WERI-Rb-1 (cell line): ENCODE data around the gene PAFAH2.

Source experiments
- DNase-seq: peaks from one replicate; pipeline ENCODE4 v3.0.0-alpha.2; 2020
- H3K27ac ChIP-seq: fragments of 250-450 bp; sonication (Bioruptor Pico); 2 replicates; pipeline ENCODE4 v1.5.1; 2020; ENCODE audit warnings: mild to moderate bottlenecking, moderate library complexity
- H3K27me3 ChIP-seq: fragments of 250-450 bp; sonication (Bioruptor Pico); 2 replicates; pipeline ENCODE4 v1.5.1; 2021; ENCODE audit warnings: mild to moderate bottlenecking, low read depth, moderate library complexity; ENCODE audit not compliant: insufficient read depth, severe bottlenecking
- H3K36me3 ChIP-seq: fragments of 250-450 bp; sonication (Bioruptor Pico); 2 replicates; pipeline ENCODE4 v1.5.1; 2020; ENCODE audit warnings: mild to moderate bottlenecking, moderate library complexity
- H3K4me3 ChIP-seq: 2 replicates; pipeline ENCODE4 v1.5.1; 2011; ENCODE audit warnings: low read depth, mild to moderate bottlenecking, control low read depth, low read length
- H3K9me3 ChIP-seq: fragments of 250-450 bp; sonication (Bioruptor Pico); 2 replicates; pipeline ENCODE4 v1.5.1; 2021; ENCODE audit warnings: mild to moderate bottlenecking, moderate library complexity; ENCODE audit not compliant: severe bottlenecking
- TF ChIP-seq, protein P1 (sequence below): IDR thresholded peaks from 2 replicates; pipeline ENCODE4 v1.5.1; 2011; ENCODE audit warnings: low read depth, mild to moderate bottlenecking, control low read depth, inconsistent platforms, low read length

PAFAH2 gene

DNA sequence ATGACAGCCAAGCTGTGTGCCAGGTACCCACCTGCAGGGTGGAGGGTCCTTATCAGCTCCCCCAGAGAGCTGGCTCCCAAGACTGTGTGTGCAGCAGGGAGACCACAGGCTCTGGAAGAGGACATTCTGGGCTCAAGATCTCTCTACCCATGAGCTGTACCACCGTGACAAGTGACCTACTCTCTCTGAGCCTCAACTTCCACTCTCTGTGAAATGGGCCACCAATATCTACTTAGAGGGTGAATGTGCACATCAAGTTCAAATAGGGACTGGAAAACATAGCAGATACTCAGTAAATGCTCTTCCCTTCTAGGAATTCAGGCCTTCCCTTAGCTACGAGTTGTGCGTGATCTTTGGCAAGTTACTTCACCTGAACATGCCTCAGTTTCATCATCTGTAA lies 46.6 kb upstream of the PAFAH2 start:
- DNase-seq: no peak
- H3K27me3 ChIP-seq: no peaks in the 10 kb centered on the region
- TF ChIP-seq, protein P1, sequence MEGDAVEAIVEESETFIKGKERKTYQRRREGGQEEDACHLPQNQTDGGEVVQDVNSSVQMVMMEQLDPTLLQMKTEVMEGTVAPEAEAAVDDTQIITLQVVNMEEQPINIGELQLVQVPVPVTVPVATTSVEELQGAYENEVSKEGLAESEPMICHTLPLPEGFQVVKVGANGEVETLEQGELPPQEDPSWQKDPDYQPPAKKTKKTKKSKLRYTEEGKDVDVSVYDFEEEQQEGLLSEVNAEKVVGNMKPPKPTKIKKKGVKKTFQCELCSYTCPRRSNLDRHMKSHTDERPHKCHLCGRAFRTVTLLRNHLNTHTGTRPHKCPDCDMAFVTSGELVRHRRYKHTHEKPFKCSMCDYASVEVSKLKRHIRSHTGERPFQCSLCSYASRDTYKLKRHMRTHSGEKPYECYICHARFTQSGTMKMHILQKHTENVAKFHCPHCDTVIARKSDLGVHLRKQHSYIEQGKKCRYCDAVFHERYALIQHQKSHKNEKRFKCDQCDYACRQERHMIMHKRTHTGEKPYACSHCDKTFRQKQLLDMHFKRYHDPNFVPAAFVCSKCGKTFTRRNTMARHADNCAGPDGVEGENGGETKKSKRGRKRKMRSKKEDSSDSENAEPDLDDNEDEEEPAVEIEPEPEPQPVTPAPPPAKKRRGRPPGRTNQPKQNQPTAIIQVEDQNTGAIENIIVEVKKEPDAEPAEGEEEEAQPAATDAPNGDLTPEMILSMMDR: no peak

DNA sequence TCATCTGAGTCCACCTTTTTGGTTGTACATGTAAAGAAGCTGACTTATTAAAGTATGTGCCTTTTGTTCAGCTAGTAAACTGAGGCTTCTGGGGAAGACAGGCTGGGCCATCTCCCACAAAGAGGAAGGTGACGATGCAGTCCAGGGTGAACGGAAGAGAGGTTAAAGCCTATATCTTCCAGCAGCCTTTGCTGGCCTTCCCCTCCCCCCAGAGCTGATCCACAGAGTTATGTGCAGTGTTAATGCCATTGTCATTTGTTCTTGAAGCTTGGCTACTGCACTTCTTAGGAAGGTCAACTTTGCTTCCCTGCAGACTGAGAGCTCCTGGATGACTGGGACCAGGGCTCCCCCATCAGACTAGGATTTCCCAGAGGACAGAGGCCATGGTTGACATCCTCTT lies 45.9 kb upstream of the PAFAH2 start:
- Histone ChIP-seq H3K27me3 (no peaks in the 10 kb centered on the region), H3K36me3 (no peaks in the 10 kb centered on the region), H3K4me3 (no peak overlapping the region), H3K9me3 (no peaks in the 10 kb centered on the region), H3K27ac (no peak overlapping the region)
- TF ChIP-seq, protein P1: no peak
- peak; percentile 39 for DNase-seq

More for the DNA sequence above, 46.6 kb upstream of the PAFAH2 start:
- Histone ChIP-seq H3K36me3 (no peaks in the 10 kb centered on the region), H3K4me3 (no peak overlapping the region), H3K9me3 (no peaks in the 10 kb centered on the region), H3K27ac (no peak overlapping the region)

DNA sequence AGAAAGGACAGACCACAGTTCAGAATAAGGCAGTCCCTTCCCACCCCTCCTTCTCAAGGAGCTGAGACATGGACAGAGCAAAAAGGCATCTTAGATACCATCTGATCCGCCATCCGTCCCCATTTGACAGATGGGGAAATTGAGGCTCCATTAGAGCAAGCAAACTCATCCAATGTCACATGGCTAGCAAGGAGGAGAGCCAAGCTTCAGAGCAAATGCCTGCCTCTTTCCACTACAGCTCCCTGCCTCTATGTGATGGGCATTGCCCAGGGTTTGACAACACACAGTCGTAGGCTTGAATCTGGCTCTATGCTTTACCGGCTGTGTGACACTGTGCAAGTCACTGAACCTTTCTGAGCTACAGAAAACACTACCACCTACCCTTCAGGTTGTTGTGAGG lies 44.1 kb upstream of the PAFAH2 start:
- Histone ChIP-seq H3K27me3 (no peaks in the 10 kb centered on the region), H3K9me3 (no peaks in the 10 kb centered on the region), H3K27ac (no peak overlapping the region), H3K4me3 (no peak overlapping the region), H3K36me3 (no peaks in the 10 kb centered on the region)
- DNase-seq: no peak
- TF ChIP-seq, protein P1: no peak

DNA sequence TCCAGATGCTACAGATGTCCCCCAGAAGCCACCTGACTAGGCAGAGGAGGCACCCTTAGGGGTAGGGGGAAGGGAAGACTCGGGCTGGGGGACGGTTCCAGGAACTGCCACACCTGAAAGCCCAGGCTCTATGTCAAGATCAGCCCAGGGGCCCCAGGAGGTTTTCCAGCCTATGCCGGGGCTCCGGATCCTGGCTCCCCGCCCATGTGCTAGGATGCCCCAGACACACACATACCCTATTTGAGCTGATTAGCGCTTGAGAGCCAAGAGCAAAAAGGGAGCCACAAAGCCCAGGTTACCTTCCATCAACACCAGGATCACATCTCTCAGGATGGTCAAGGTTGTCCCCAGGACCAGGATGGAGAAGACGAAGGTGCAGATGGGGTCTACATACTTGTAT lies 43.5 kb upstream of the PAFAH2 start:
- Histone ChIP-seq H3K9me3 (no peaks in the 10 kb centered on the region), H3K4me3 (no peak overlapping the region), H3K36me3 (no peaks in the 10 kb centered on the region), H3K27me3 (no peaks in the 10 kb centered on the region), H3K27ac (no peak overlapping the region)
- no peak for DNase-seq
- TF ChIP-seq, protein P1: no peak

DNA sequence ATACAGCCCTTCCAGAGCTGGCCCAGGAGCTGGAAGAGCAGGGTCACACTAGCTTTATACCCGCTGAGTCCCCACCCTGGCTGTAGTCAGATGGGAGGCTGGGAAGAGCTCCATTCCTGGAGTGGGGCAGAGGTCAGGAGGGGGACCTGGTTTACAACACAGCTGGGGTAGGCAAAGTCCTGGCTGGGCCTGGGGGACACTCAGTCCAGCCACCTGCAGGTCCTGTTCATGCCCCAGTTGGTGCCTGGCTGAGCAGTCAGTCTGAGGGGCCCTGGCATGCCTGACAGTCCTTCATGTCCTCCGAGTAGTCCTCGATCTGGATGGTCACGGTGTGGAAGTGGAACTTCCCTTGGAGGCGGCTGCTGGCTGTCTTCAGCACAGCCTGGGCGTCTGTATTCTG lies 41.0 kb upstream of the PAFAH2 start:
- no peaks in the 10 kb centered on the region for H3K27me3 ChIP-seq
- no peaks in the 10 kb centered on the region for H3K9me3 ChIP-seq
- no peak for DNase-seq
- no peak overlapping the region for H3K4me3 ChIP-seq
- no peaks in the 10 kb centered on the region for H3K36me3 ChIP-seq
- TF ChIP-seq, protein P1: no peak
- H3K27ac ChIP-seq: no peak overlapping the region

DNA sequence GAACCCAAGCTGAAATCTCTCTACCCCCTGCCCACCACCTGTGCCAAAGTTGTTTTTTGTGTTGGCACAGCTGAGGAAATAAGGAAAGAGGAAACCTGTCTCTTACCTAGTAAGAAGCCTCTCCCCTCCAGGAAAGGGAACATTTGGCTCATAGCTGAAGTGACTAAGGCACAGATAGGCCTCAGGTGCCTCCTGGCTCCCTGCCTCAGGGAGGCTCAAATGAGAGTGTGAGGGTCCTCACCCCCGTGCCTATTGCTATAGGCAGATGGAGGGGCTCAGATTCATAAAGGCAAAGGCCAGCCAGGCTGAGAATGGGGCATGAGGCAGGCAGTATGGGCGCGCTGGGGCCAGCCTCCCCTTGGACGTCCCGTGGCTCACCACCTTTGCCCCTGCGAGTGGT lies 40.6 kb upstream of the PAFAH2 start:
- no peaks in the 10 kb centered on the region for H3K36me3 ChIP-seq
- H3K9me3 ChIP-seq: no peaks in the 10 kb centered on the region
- DNase-seq: no peak
- H3K4me3 ChIP-seq: no peak overlapping the region
- H3K27ac ChIP-seq: no peak overlapping the region
- H3K27me3 ChIP-seq: no peaks in the 10 kb centered on the region
- TF ChIP-seq, protein P1: no peak
